ENCODE results near the gene CNPY3.
A peak's percentile ranks its signal among the peaks of the same experiment; 100 is the strongest.

Gene CNPY3

GRCh38 chr6:42962096-42962495 lies 32.8 kb downstream of the CNPY3 start:
- no peak for DNase-seq

- no peak for DNase-seq
These were observed 33.4 kb downstream of the CNPY3 start for GRCh38 chr6:42962502-42963178.

GRCh38 chr6:42963179-42963854 lies 34.0 kb downstream of the CNPY3 start:
- DNase-seq: no peak

- DNase-seq: no peak
These were observed 34.8 kb downstream of the CNPY3 start for GRCh38 chr6:42963855-42964605.

GRCh38 chr6:42966571-42966970 lies 37.3 kb downstream of the CNPY3 start:
- DNase-seq: no peak

GRCh38 chr6:42967228-42967627 lies 37.9 kb downstream of the CNPY3 start:
- DNase-seq: no peak

- DNase-seq: no peak
These were observed 38.9 kb downstream of the CNPY3 start for GRCh38 chr6:42968126-42968701.

- no peak for DNase-seq
These were observed 39.5 kb downstream of the CNPY3 start for GRCh38 chr6:42968783-42969182.

- no peak for DNase-seq
These were observed 40.2 kb downstream of the CNPY3 start for GRCh38 chr6:42969431-42969830.

GRCh38 chr6:42969934-42970333 lies 40.7 kb downstream of the CNPY3 start:
- no peak for DNase-seq

GRCh38 chr6:42970871-42971612 lies 41.8 kb downstream of the CNPY3 start:
- no peak for DNase-seq

GRCh38 chr6:42971746-42972327 lies 42.6 kb downstream of the CNPY3 start:
- no peak for DNase-seq

GRCh38 chr6:42973926-42974325 lies 44.6 kb downstream of the CNPY3 start:
- no peak for DNase-seq

- DNase-seq: no peak
These were observed 45.7 kb downstream of the CNPY3 start for GRCh38 chr6:42974919-42975505.

GRCh38 chr6:42978487-42978838 lies 49.2 kb downstream of the CNPY3 start:
- no peak for DNase-seq

- DNase-seq: peak; percentile 90
These were observed 49.7 kb downstream of the CNPY3 start, which contains the start of gene PEX6 for GRCh38 chr6:42978839-42979522. TSS of gene PEX6 (minus strand) at chr6:42979181. CDS start at chr6:42979150, 31 bp downstream.

GRCh38 chr6:42979523-42980177 lies 50.4 kb downstream of the CNPY3 start:
- no peak for DNase-seq

GRCh38 chr6:42981836-42982235 lies 52.6 kb downstream of the CNPY3 start:
- no peak for DNase-seq

- DNase-seq: peak; percentile 93
These were observed 55.0 kb downstream of the CNPY3 start, which contains the start of gene PPP2R5D for GRCh38 chr6:42984001-42984923. TSS of gene PPP2R5D (plus strand) at chr6:42984570. CDS start at chr6:42984678, 108 bp downstream.

Data from NK-92 treated with Interleukin-12 subunit alpha and Interleukin-12 subunit beta, amount 100 ng/mL, for 24 hours (cell line).